OCI-LY1 (cell line): ENCODE results near the gene MGAT4B.

Experiments used
- H2AFZ ChIP-seq: fragments of 200-600 bp; sonication (generic), shearing (Covaris generic); 2 replicates; pipeline ENCODE4 v1.6.0; 2014; ENCODE audit warnings: antibody characterized with exemption, mild to moderate bottlenecking, low read length
- H3F3A ChIP-seq: fragments of 200-600 bp; sonication (generic), shearing (Covaris generic); 2 replicates; pipeline ENCODE4 v1.6.0; 2014; ENCODE audit warnings: mild to moderate bottlenecking, antibody characterized with exemption, low read length, moderate library complexity; ENCODE audit not compliant: insufficient read depth
- H3K27ac ChIP-seq: fragments of 200-600 bp; sonication (generic); 2 replicates; pipeline ENCODE4 v1.5.1; 2014; ENCODE audit warnings: low read length, mixed run types, mild to moderate bottlenecking, low read depth; ENCODE audit not compliant: poor library complexity, severe bottlenecking
- H3K27me3 ChIP-seq: fragments of 200-600 bp; sonication (generic); 2 replicates; pipeline ENCODE4 v1.6.0; 2014; ENCODE audit warnings: antibody characterized with exemption, mild to moderate bottlenecking, low read length, moderate library complexity; ENCODE audit not compliant: insufficient read depth
- H3K36me3 ChIP-seq: fragments of 200-600 bp; sonication (generic); 2 replicates; pipeline ENCODE4 v1.6.1; 2014; ENCODE audit warnings: mild to moderate bottlenecking, antibody characterized with exemption, low read length, moderate library complexity, mixed read lengths; ENCODE audit not compliant: insufficient read depth
- H3K4me1 ChIP-seq: fragments of 200-600 bp; sonication (generic); 2 replicates; pipeline ENCODE4 v1.5.1; 2014; ENCODE audit warnings: mild to moderate bottlenecking, low read length, moderate library complexity; ENCODE audit not compliant: insufficient read depth, severe bottlenecking
- H3K4me2 ChIP-seq: fragments of 200-600 bp; sonication (generic), shearing (Covaris generic); 2 replicates; pipeline ENCODE4 v1.6.1; 2014; ENCODE audit warnings: low read length
- H3K4me3 ChIP-seq: fragments of 200-600 bp; sonication (generic); 2 replicates; pipeline ENCODE4 v1.5.1; 2014; ENCODE audit warnings: low read length, low read depth, mild to moderate bottlenecking, mixed read lengths; ENCODE audit not compliant: poor library complexity, severe bottlenecking
- H3K79me2 ChIP-seq: fragments of 200-600 bp; shearing (Covaris generic); 2 replicates; pipeline ENCODE4 v1.6.1; 2016; ENCODE audit warnings: mixed run types, low read length, mixed read lengths; ENCODE audit not compliant: insufficient read depth
- H3K9ac ChIP-seq: fragments of 200-600 bp; sonication (generic), shearing (Covaris generic); 2 replicates; pipeline ENCODE4 v1.6.1; 2014; ENCODE audit warnings: mild to moderate bottlenecking, low read length, mixed read lengths
- H3K9me2 ChIP-seq: fragments of 200-600 bp; sonication (generic), shearing (Covaris generic); 2 replicates; pipeline ENCODE4 v1.6.1; 2014; ENCODE audit warnings: low read depth, mild to moderate bottlenecking, low read length, mixed read lengths
- H3K9me3 ChIP-seq: fragments of 200-600 bp; shearing (Covaris generic); 2 replicates; pipeline ENCODE4 v1.6.1; 2014; ENCODE audit warnings: low read length, mixed read lengths
- H4K20me1 ChIP-seq: fragments of 200-600 bp; sonication (generic), shearing (Covaris generic); 2 replicates; pipeline ENCODE4 v1.6.0; 2016; ENCODE audit warnings: mild to moderate bottlenecking, low read length; ENCODE audit not compliant: insufficient read depth
- CTCF ChIP-seq: fragments of 200-600 bp; sonication (generic), shearing (Covaris generic); IDR thresholded peaks from 2 replicates; pipeline ENCODE4 v1.5.1; 2017; ENCODE audit warnings: mild to moderate bottlenecking, antibody characterized with exemption, low read length, moderate library complexity, mixed read lengths
- EZH2 ChIP-seq: fragments of 200-600 bp; sonication (generic), shearing (Covaris generic); IDR thresholded peaks from 2 replicates; pipeline ENCODE4 v1.8.0; 2017; ENCODE audit warnings: borderline replicate concordance, mixed run types, mild to moderate bottlenecking, antibody characterized with exemption, low read length, moderate library complexity, mixed read lengths

Gene MGAT4B

GRCh38 chr5:179788193-179788854, 18.3 kb downstream of the MGAT4B start:
- H3K9me2 ChIP-seq = no peaks in the 10 kb centered on the region
- H3K9ac ChIP-seq = no peak overlapping the region
- H3K27ac ChIP-seq = no peak overlapping the region
- H3K27me3 ChIP-seq = no peaks in the 10 kb centered on the region
- no peak overlapping the region for H3K4me3 ChIP-seq
- no peaks in the 10 kb centered on the region for H3K4me1 ChIP-seq
- H3K9me3 ChIP-seq = no peaks in the 10 kb centered on the region
- H3F3A ChIP-seq = no peaks in the 10 kb centered on the region
- H4K20me1 ChIP-seq = no peaks in the 10 kb centered on the region
- TF ChIP-seq EZH2 (no peak), CTCF (no peak)
- H3K36me3 ChIP-seq = no peaks in the 10 kb centered on the region
- no peak overlapping the region for H2AFZ ChIP-seq
- H3K79me2 ChIP-seq = no peaks in the 10 kb centered on the region
- no peak overlapping the region for H3K4me2 ChIP-seq

- Histone ChIP-seq H3F3A (no peaks in the 10 kb centered on the region), H3K27me3 (no peaks in the 10 kb centered on the region), H2AFZ (no peak overlapping the region), H3K4me3 (no peak overlapping the region), H3K36me3 (no peaks in the 10 kb centered on the region), H3K9ac (no peak overlapping the region), H3K27ac (no peak overlapping the region), H3K9me3 (no peaks in the 10 kb centered on the region), H3K4me1 (no peaks in the 10 kb centered on the region), H3K79me2 (no peaks in the 10 kb centered on the region), H3K9me2 (no peaks in the 10 kb centered on the region), H4K20me1 (no peaks in the 10 kb centered on the region), H3K4me2 (no peak overlapping the region)
- TF ChIP-seq EZH2 (no peak), CTCF (no peak)
Measured at GRCh38 chr5:179786861-179787260, 19.8 kb downstream of the MGAT4B start.

- 0 out of 2 replicates have a peak, but pooled peaks cover 3% of the 10 kb centered on the region for H3K36me3 ChIP-seq
- no peak overlapping the region for H3K4me2 ChIP-seq
- TF ChIP-seq EZH2 (no peak), CTCF (no peak)
- no peaks in the 10 kb centered on the region for H3K27me3 ChIP-seq
- no peak overlapping the region for H3K4me3 ChIP-seq
- no peak overlapping the region for H3K27ac ChIP-seq
- H3K79me2 ChIP-seq = no peaks in the 10 kb centered on the region
- no peaks in the 10 kb centered on the region for H4K20me1 ChIP-seq
- H3K9me2 ChIP-seq = no peaks in the 10 kb centered on the region
- no peaks in the 10 kb centered on the region for H3F3A ChIP-seq
- H3K4me1 ChIP-seq = no peaks in the 10 kb centered on the region
- no peaks in the 10 kb centered on the region for H3K9me3 ChIP-seq
- H3K9ac ChIP-seq = no peak overlapping the region
- H2AFZ ChIP-seq = no peak overlapping the region
Measured at GRCh38 chr5:179783128-179783527, 23.5 kb downstream of the MGAT4B start.
